Activated CD4-positive, alpha-beta T cell treated with anti-CD3 and anti-CD28 coated beads for 1 hour (primary cell): ENCODE data around the gene R3HDM4.
"Not testable (repeated sequence)": the region's sequence is repeated elsewhere in the genome, so short reads cannot be mapped to it uniquely, and the experiment has no call there.

Source experiments
- DNase-seq: peaks from one replicate; pipeline ENCODE4 v3.0.0-alpha.2; 2020

R3HDM4 gene

GRCh38 chr19:890831-891230 is 22.2 kb downstream of the R3HDM4 start:
- DNase-seq: no peak

- DNase-seq: no peak
Observed at GRCh38 chr19:889662-890295, 23.2 kb downstream of the R3HDM4 start.

DNA sequence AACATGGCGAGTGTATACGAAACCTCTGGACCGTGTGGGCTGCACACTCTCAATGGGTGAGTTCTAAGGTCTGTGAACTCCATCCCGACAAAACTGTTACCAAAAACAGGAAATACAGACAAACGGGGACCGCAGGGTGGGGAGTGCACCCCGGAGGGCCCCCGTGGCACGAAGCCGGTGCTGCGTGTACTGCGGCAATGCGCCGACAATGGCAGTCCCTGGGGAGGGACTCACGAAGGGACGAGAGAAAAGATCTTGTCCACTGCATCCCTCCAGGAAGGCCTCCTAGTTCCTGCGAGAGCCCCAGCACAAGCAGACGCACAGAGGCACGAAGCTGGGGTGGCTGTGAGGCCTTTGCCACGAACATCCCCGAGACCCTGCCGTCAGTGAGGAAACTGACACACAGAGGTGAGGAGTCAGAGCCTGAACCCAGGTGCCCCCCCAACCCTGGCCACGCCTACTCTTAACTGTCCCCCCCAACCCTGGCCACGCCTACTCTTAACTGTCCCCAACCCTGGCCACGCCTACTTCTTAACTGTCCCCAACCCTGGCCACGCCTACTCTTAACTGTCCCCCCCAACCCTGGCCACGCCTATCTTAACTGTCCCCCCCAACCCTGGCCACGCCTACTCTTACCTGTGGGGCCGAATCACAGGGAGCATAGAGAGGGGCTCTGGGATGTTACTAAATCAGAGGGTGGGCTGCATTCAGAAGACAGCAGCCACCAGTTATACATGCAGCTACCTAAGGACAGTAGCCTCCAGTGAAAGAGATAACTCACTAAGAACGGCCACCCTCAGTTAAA is 24.2 kb downstream of the R3HDM4 start:
- DNase-seq: no peak

- DNase-seq: no peak
Observed at GRCh38 chr19:887599-887998, 25.4 kb downstream of the R3HDM4 start.

GRCh38 chr19:887072-887471 is 25.9 kb downstream of the R3HDM4 start:
- no peak for DNase-seq

DNA sequence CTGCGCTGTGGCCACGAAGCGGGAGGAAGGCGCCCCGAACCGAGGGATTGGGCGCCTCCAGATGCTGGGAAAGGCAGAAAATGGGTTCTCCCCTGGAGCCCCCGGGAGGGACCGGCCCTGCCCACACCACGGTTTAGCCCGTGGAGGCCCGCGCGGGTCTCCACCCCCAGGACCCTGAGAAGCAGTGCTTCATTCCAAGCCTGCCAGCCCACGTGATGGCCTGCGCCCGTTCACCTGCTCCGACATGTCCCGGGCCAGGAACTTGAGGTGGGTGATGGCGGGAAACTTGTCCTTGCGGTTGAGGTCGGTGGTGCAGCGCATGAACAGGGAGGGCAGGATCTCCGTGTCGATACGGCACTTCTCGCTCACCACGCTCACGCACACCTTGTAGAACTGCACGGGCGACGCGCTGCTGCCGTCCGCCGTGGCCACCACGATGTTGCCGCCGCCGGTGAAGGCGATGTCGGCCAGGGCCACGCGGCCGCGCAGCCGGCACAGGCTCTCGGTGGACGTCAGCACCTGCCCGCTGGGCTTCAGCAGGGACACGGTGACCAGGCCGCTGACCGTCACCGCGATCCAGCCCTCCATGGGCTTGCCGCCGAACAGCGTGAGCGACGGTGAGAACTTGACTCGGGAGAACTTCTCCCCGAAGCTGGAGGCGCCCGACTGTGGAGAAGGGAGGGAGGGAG is 27.3 kb downstream of the R3HDM4 start:
- no peak for DNase-seq

GRCh38 chr19:884420-885211 is 28.4 kb downstream of the R3HDM4 start:
- DNase-seq: no peak

DNA sequence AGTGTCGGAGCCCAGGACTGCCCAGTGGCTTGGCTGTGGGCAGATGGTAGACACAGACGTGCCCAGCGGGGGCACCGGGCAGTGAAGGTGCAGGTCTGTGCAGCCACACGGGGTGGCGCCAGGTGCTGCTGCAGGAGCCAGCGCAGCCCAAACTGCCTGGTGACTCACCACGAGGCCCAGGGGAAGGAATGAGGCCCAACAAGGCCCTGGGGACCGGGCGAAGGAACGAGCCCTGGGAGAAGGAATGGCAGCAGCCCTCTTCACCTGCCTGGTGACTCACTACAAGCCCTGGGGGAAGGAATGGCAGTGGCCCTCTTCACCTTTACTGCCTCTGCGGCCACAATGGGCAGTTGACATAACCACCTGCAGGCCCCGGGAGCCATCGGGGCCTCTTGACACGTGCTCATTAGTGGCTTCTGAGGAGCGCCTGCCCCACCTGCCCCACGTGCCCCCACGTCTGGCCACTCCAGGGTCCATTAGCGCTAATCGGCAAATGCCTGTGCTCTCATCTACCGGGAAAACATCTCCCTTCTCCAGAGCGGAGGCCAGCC is 29.3 kb downstream of the R3HDM4 start:
- no peak for DNase-seq

- no peak for DNase-seq
Observed at GRCh38 chr19:882871-883497, 30.0 kb downstream of the R3HDM4 start.

DNA sequence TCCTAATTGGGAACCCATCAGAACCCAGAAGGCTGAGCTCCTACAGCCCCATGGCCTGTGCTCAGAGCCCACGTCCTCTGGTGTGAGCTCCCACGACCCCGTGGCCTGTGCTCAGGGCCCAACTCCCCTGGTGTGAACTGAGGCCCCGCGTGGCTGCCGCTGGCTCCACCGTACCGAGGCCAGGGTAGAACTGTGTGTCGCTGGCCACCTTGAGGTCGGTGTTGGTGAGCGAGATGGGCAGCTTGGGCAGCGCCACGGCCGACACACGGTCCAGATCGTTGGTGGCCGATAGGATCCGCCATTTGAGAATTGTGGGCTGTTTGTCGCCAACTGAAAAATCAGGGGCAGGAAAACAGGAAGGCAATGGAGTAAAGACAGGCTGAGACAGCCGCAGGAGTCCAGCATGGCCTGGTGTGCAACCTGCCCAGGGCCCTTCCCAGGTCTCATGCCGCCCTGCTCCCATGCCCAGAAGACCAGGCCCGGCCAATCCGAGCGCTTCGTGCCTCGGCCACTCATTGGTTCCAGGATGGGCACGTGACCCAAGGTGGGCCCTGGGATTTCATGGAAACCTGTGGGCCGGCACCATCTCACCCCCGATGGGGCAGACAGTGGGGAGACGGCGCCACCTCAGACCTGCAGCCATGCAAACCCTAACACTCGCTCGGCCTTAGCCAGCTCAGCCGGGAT is 31.5 kb downstream of the R3HDM4 start:
- no peak for DNase-seq

DNA sequence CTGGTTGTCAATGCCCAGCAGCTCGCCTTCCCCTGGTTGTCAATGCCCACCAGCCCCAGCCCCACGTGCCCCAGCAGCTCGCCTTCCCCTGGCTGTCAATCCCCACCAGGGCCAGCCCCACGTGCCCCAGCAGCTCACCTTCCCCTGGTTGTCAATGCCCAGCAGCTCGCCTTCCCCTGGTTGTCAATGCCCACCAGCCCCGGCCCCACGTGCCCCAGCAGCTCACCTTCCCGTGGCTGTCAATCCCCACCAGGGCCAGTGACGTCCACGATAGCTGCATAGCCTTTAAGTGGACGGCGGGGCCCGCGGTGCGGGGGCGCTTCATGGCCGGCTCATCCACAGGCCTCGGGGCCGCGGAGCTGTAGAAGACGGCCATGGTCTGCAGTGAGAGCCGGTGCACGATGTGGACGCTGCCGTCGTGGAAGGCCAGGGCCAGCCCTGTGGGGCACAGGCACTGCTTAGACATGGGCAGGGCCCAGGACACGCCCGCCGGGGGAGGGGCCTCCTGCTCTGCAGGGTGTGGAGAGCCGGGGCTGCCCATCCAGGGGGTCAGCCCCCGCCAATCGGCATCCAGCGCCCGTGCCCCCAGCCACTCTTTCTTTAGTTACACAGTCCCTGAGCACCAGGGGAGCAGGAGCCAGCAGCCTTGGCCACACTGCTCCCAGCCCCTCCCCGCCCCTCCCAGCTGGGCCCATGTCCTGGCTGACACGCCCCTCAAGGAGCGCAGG is 33.1 kb downstream of the R3HDM4 start:
- DNase-seq: no peak

DNA sequence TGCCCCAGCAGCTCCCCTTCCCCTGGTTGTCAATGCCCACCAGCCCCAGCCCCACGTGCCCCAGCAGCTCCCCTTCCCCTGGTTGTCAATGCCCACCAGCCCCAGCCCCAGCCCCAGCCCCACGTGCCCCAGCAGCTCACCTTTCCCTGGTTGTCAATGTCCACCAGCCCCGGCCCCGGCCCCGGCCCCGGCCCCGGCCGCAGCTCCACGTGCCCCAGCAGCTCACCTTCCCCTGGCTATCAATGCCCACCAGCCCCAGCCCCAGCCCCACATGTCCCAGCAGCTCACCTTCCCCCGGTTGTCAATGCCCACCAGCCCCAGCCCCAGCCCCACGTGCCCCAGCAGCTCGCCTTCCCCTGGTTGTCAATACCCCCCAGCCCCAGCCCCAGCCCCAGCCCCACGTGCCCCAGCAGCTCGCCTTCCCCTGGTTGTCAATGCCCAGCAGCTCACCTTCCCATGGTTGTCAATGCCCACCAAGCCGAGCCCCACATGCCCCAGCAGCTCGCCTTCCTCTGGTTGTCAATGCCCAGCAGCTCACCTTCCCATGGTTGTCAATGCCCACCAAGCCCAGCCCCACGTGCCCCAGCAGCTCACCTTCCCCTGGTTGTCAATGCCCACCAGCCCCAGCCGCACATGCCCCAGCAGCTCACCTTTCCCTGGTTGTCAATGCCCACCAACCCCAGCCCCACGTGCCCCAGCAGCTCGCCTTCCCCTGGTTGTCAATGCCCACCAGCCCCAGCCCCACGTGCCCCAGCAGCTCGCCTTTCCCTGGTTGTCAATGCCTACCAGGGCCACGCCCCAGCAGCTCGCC is 34.1 kb downstream of the R3HDM4 start:
- DNase-seq: not testable (repeated sequence)

DNA sequence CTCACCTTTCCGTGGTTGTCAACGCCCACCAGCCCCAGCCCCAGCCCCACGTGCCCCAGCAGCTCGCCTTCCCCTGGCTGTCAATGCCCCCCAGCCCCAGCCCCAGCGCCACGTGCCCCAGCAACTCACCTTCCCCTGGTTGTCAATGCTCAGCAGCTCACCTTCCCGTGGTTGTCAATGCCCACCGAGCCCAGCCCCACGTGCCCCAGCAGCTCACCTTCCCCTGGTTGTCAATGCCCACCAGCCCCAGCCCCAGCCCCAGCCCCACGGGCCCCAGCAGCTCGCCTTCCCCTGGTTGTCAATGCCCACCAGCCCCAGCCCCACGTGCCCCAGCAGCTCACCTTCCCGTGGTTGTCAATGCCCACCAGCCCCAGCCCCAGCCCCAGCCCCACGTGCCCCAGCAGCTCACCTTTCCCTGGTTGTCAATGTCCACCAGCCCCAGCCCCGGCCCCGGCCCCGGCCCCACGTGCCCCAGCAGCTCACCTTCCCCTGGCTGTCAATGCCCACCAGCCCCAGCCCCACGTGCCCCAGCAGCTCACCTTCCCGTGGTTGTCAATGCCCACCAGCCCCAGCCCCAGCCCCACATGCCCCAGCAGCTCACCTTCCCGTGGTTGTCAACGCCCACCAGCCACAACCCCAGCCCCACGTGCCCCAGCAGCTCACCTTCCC is 34.9 kb downstream of the R3HDM4 start:
- not testable (repeated sequence) for DNase-seq

DNA sequence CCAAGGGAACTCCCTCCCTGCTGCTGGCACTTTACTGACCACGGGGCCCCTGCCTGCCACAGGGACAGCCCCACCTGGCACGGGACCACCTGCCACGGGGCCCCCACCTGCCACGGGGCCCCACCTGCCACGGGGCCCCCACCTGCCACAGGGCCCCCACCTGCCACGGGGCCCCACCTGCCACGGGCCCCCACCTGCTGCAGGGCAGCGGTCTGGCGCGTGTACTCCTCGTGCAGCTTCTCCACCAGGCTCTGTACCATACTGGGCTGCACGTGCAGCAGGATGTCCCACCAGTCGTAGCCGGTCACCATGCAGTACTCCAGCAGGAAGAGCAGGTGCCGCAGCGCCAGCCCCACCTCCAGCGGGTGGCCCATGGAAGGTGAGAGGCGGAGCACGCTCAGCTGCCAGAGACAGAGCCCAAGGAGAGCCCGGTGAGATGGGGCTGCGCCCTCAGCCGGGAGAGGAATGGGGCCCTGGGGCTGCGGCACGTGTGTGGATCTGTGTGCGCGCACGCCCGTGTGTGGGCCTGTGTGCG is 36.2 kb downstream of the R3HDM4 start:
- DNase-seq: no peak

DNA sequence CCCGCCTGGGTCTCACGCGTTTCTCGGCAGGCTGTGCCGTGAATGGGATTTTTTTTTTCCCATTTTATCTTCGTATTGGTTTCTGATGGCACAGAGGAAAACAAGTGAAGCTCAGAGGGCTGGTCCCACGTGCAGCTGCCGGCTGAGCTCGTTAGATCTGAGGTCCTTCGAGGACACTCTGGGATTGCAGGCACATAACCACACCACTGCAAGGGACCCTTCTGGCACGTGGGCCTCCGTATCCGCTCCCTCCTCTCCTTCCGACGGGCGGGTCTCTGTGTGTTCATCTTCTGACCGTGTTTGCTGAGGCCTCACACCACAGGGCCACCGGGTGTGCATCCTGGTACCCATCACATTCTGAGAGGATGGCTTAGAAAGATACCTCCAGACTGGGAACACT is 36.9 kb downstream of the R3HDM4 start:
- DNase-seq: no peak

GRCh38 chr19:875265-875879 is 37.6 kb downstream of the R3HDM4 start:
- no peak for DNase-seq

DNA sequence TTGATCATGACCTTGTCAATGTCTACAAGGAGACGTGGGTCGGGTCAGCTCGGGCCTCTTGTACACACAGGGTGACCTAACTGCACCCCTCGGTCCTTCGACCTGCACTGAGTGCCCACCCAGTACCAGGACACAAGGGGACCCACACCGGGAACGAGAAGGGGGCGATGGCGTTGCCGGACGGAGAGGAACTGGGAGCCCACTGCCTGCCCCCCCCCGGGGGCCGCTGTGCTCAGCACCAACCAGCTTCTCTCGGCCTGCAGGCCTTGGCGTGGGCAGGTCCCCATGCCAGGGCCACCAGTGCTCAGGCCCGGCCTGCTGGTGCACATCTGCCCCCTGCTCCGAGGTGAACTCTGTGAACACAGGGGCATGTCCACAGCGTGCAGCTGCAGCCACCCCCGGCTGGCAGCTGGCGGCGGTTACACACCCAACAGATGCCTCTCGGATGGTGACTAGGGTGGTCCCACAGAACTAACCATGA is 39.4 kb downstream of the R3HDM4 start:
- DNase-seq: no peak

DNA sequence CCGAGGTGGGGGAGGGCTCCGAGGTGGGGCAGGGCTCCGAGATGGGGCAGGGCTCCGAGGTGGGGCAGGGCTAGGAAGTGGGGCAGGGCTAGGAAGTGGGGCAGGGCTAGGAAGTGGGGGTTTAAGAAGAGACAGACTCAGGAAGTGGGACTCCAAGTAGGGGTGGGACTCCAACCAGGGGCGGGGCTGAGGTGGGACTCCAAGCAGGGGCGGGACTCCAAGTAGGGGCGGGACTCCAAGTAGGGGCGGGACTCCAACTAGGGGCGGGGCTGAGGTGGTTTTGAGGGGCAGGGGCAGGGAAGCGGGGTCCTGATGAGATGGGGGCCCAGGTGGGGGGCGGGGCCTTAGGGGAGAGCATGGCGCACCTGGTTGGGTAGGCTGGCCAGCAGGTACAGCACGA is 39.9 kb downstream of the R3HDM4 start:
- peak; percentile 51 for DNase-seq
